ENCODE data around the gene EMP3. TPM values are rescaled to one million over a fixed set of nuclear protein-coding genes. Genes with fewer than 3 reads are reported as not detected.

The EMP3 gene
- total and polyA plus RNA-seq, 2 of the 13 experiments (the other 11 are each of a cell fraction or from before 2014, with no cell fraction given): 2.2 to 7.8 TPM

- 0 out of 2 replicates have a peak, but pooled peaks have one; percentile 68 for TF ChIP-seq EED (CRISPR knock-in tag; IDR thresholded peaks at IDR 0.05)
- peak; percentile 73 for TF ChIP-seq ZC3H13 (CRISPR knock-in tag; IDR thresholded peaks at IDR 0.05)
- TF ChIP-seq GTF3A (CRISPR knock-in tag; conservative IDR thresholded peaks at IDR 0.05): no peak
- no peak for TF ChIP-seq HNRNPH1 (optimal IDR thresholded peaks at IDR 0.05; ENCODE audit: low read depth, low read length)
- 0 out of 2 replicates have a peak, but pooled peaks have one; percentile 27 for TF ChIP-seq ZNF232 (CRISPR knock-in tag; IDR thresholded peaks at IDR 0.05; ENCODE audit: borderline replicate concordance)
- no peak for TF ChIP-seq TEF (CRISPR knock-in tag; IDR thresholded peaks at IDR 0.05)
- no peak for TF ChIP-seq ZNF572 (CRISPR knock-in tag; IDR thresholded peaks at IDR 0.05)
- no peak for TF ChIP-seq EEA1 (CRISPR knock-in tag; IDR thresholded peaks at IDR 0.05; ENCODE audit: borderline replicate concordance)
- no peak for TF ChIP-seq ZNF414 (CRISPR knock-in tag; IDR thresholded peaks at IDR 0.05)
- TF ChIP-seq SOX6 (IDR thresholded peaks at IDR 0.05): no peak
- no peak; the same call in 1 of the 2 replicates for TF ChIP-seq SOX6 (CRISPR knock-in tag; IDR thresholded peaks at IDR 0.05)
- TF ChIP-seq ZMYM3 (CRISPR knock-in tag; IDR thresholded peaks at IDR 0.05): no peak
- no peak for TF ChIP-seq KLF6 (CRISPR knock-in tag; IDR thresholded peaks at IDR 0.05)
- no peak for TF ChIP-seq ESRRA (CRISPR knock-in tag; IDR thresholded peaks at IDR 0.05; ENCODE audit: low read depth)
- no peak for TF ChIP-seq HMGXB3 (CRISPR knock-in tag; IDR thresholded peaks at IDR 0.05; ENCODE audit: borderline replicate concordance)
- no peak for TF ChIP-seq ZNF784 (CRISPR knock-in tag; IDR thresholded peaks at IDR 0.05; ENCODE audit: borderline replicate concordance)
Observed at GRCh38 chr19:48363810-48364597, 38.7 kb downstream of the EMP3 start, which contains the start of the genes SYNGR4 and TMEM143 (continued).
